HG03045 (cell line): ENCODE data around the gene MARCHF10.

Experiments used
- ATAC-seq: cut with Tn5 transposase; IDR thresholded peaks from one replicate; pipeline ENCODE4 v1.9.1; 2021; ENCODE audit warnings: mild to moderate bottlenecking, moderate library complexity; ENCODE audit not compliant: unreplicated experiment

The MARCHF10 gene

GRCh38 chr17:62720126-62720850 is 87.8 kb downstream of the MARCHF10 start:
- no peak for ATAC-seq

- ATAC-seq = no peak
These were observed 88.5 kb downstream of the MARCHF10 start for GRCh38 chr17:62719586-62719985.

DNA sequence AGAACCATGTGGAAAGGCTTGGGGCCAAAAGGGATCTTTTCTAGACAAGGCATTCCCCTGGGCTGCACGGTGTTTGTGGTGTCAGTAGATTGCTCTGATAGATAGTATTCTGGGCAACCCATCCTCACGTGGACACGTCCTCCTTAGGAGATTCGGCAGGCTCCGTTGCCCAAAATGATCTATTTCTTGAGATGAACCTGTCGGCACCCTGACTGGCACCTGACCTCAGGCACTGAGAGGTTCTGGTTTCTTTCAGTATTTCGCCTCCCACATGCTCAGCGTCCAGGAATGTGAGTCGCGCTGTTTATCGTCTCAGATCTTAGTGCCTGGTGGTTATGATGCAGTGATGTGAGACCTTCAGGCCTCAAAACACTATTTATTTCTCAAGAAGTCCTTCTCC is 89.7 kb downstream of the MARCHF10 start:
- ATAC-seq = no peak

GRCh38 chr17:62717889-62718288 is 90.2 kb downstream of the MARCHF10 start:
- ATAC-seq = no peak

- ATAC-seq = no peak
These were observed 90.6 kb downstream of the MARCHF10 start for GRCh38 chr17:62717589-62717855.

DNA sequence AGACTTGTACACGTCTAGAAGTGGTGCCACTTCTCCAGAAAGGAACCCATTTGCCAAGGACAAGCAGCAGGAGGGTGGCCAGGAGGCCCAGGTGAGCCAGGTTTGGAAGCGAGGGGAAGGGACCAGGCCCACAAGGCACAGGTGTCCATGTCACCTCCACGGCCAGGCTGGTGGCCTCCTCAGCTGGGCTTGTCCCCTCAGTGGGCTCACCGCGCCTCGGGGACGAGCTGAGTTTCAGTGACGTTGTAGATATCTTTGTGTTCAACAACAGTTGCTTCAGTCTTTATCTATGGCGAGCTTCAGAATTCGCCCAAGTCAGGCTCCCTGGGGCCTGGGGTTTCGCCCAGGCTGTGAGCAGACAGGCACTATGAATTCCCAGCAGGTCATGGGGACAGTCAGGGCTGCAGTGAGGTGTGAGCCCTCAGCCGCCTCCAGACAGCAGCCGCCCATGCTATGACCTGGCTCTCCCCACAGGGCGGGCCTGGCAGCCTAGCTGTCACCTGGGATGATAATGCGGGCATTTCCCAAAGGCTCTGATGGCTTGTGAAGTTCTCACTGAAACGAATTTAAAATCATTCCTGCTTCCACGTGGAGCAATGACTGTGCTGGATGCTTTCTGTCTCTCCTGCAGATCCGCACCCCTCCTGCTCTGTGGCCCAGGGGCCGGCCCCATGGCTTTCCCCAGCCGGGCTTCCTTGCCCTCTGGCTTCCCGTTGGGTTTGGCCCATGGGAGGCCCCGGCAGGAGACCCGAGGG is 91.1 kb downstream of the MARCHF10 start:
- ATAC-seq = no peak

GRCh38 chr17:62715882-62716390 is 92.2 kb downstream of the MARCHF10 start:
- ATAC-seq = no peak

DNA sequence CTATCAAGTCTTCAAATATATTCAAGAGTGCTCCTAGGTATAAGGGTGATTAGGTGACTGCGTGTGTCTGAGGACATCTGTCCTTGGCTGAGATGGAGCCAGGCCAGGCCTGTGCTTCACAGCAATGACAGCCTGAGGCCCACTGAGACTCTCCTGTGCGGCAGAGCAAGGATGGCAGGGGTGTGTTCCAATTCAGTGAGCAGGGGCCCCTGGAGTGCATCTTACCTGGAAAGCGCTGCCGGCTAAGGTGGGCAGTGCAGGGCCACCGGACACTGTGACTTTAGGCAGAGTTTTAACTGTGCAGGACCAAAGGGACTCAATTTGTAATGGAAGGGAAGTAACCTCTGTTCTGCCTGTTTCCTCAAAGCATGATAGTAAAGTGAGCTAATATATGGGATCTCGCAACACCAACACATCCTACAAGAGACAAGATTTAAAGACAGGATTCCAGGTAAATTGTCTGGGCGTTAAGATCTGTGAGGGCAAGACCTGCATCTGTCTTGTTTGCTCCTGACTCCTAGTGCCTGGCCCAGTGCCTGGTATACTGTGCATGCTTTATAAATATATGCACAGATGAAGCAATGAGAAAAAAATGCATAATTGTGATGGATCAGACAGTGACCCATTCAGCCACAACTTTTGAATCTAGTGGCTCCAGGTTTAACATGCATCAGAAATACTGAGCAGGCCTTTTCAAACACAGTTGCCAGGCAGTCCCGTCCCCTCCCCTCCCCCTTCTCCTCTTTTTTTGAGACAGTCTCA is 93.9 kb downstream of the MARCHF10 start:
- ATAC-seq = no peak

DNA sequence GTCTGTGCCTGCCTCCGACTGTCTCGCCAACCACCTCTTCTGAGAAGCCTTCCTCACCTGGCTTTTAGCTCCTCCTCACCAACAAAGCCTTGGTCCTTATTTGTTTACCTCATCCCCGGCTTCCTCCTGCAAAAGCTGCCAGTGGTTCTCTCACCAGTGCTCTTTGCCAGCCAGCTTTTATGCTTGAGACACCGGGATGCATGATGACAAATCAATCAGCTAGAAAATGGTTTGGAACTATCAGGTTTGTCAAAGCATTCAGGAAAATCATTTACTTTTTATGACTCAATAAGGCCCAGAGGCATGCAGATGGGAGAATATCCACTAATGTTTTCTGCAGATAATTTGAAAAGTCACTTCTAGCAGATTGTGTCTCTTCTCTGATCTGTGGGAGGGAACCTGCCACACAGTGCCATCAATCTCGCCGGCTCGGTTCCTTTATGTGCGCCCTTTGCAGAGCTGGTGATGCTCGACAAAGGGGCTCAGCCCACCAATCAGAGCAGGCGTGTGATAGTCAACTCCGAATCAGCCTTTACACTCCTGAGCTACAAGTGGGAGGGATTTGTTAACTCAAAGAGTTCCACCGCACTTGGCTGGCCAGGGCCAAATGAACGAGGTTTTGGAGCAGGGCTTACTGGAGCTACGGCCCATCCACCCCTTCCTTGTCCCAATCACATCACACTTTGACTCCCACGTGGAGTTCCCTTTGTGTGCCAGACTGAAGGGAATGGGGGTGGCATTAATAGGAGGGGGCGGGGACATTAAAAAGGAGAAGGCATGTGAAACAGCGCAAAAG is 94.8 kb downstream of the MARCHF10 start:
- no peak for ATAC-seq

GRCh38 chr17:62712171-62712581 is 95.9 kb downstream of the MARCHF10 start:
- ATAC-seq = no peak

DNA sequence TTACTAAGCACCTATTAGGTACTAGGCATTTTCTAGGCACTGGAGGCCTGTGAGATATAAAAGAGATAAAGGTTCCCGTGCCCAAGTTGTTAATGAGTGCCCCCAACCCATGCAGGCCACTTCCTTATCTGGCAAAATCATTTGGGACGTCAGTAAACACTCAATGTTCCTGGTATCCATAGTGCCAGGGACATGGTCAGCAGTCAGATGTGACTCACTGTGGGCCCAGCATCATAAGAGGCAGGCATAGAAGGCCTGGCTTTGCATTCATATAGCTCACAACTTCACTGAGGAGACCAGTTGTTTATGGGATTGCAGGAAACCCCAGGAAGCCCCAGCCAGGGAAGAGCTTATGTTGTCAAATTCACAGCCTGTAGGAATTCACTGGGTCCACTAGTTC is 99.5 kb downstream of the MARCHF10 start:
- ATAC-seq = no peak

- no peak for ATAC-seq
These were observed 100.7 kb downstream of the MARCHF10 start for GRCh38 chr17:62707425-62707739.

DNA sequence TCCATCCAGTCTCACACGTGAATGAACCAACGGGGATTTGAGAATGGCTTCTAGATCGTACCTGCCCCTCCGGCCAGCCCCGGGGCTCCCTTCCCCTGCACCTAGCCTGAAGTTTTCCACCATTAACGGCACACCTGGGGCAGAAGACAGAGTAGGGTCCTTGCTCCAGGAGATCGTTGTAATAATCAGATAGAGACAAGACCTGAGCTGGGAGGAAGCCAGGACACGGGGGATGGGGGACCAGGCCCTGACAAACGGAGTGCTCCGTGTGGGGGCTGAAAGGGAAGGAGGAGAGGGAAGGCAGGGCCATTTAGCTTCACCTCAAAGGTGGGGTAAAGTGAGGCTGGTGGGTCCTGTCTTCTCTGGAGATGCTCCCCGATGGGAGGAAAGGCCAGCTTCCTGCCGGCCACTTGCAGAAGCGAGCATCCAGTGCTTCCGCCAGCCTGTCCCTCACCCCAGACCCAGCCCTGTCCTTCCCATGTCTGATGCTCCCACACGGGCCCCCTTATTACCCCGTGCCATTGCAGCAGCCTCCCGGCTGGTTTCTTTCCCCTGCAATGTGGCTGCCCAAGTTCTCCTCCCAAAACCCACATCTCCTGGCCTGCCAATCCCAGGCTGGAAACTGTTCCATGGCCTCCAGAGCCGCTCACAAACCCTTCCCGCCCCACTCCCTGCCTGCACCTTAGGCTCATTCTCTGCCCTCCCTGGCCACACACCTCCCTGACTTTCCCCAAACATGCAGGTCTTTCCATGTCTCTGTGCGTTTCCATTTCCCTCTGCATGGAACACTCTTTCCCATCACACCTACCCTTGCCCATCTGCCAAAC is 101.3 kb downstream of the MARCHF10 start:
- ATAC-seq = no peak

GRCh38 chr17:62705778-62706597 is 102.1 kb downstream of the MARCHF10 start:
- ATAC-seq = no peak

GRCh38 chr17:62705156-62705777 is 102.8 kb downstream of the MARCHF10 start:
- no peak for ATAC-seq

- ATAC-seq = peak; percentile 13
These were observed 103.6 kb downstream of the MARCHF10 start for GRCh38 chr17:62704381-62704971.

DNA sequence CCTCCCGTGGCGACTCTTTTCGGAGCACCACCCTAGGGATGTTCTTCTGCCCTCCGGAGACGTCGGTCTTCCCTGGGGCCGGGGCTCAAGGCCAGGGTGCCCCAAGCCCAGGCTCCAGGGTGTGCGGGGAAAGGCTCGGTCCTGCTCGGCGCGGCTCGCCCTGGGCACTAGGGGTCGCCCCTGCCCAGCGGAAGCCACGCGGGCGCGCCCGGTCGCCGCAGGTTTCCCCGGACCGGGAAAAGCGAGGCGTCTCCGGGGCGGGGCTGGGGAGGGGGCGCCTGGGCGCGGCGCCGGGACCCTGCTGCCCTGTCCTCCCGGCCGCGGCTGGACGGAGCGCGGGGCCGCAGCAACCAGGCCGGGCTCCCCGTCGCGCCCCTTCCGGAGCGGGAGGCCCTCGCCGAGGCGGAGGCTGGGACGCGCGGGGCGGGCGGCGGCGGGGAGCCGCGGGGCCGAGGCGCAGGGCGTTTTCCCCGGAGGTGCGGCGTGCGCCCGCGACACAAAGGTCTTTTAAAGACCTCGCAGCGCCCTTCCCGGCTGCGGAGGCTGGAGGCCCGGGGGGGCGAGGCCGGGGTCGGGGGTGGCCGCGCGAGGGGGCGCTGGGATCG is 104.2 kb downstream of the MARCHF10 start:
- ATAC-seq = peak; percentile 73

DNA sequence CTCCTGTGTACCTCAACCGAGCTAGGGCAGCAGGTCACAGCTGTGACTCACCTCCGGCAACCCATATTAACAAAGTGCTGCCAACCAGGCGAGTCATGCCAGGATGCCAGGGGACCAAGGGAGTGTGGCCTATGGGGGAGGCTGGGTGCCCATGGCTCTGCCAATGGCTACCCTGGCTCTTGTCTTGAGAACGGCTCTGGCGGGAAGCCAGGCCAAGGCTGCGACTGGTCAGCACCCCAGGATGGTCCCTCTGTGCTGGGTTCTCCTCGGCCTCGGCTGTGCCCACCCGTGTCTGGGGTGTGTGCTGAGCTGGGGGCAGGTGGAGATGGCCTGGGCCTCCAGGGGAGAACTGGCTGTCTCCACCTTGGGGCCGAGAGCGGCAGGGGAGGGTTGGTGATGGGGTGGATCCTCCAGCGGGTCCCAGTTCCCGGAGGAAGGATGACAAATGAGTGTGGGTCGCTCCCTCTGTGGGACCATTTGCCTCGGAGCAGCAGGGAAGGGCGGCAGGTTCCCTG is 104.8 kb downstream of the MARCHF10 start:
- ATAC-seq = no peak
